HCT116 (cell line): Measurements from ENCODE around the gene NOP16. TPM values are rescaled to one million over a fixed set of nuclear protein-coding genes. Genes with fewer than 3 reads are reported as not detected.

Experiments used
- ATAC-seq: fragments of 200-7000 bp; cut with Tn5 transposase; 2 replicates; pipeline ENCODE4 v1.9.1; 2020; ENCODE audit warnings: mild to moderate bottlenecking, moderate library complexity
- BruUV-seq: library from RNA; stranded (reverse); fragments of 400-500 nt; replicated peaks from 2 replicates; lab custom pipeline; 2021; lab: Mats Ljungman, UMichigan
- CTCF ChIA-PET: fragments of 300-600 bp; sonication (Branson Sonifier 250); formaldehyde crosslinking; loops from one replicate; lab custom pipeline; 2021; ENCODE audit warnings: antibody characterized with exemption; lab: Charles Lee
- POLR2A ChIA-PET: fragments of 300-600, 350-600 bp; sonication (Branson Sonifier 250); formaldehyde crosslinking; loops from one replicate; lab custom pipeline; 2021; ENCODE audit warnings: antibody characterized with exemption; lab: Charles Lee
- RAD21 ChIA-PET, 2 experiments: fragments of 300-600 bp; sonication (Branson Sonifier 250); formaldehyde crosslinking; loops; one replicate each; lab custom pipeline; 2023; ENCODE audit warnings: low total read pairs in 2 of 2; ENCODE audit not compliant: uncharacterized antibody in 2 of 2, unreplicated experiment in 2 of 2, low non-redundant PET in 1 of 2; lab: Charles Lee
- DNase-seq: peaks from one replicate; pipeline ENCODE4 v3.0.0-alpha.2; 2010; ENCODE audit warnings: low read depth, low spot score
- H2AFZ ChIP-seq: fragments of 200-600 bp; shearing (Covaris generic), sonication (generic); 2 replicates; pipeline ENCODE4 v1.6.1; 2017; ENCODE audit warnings: low read depth, mixed run types, mixed read lengths, antibody characterized with exemption, low read length; ENCODE audit not compliant: poor library complexity, severe bottlenecking
- H3K27ac ChIP-seq: 2 replicates; pipeline ENCODE4 v1.5.1; 2012; ENCODE audit warnings: low read depth, low read length
- H3K27me3 ChIP-seq: fragments of 200-600 bp; sonication (generic); 2 replicates; pipeline ENCODE4 v1.6.1; 2016; ENCODE audit warnings: mixed run types, low read length, mixed read lengths; ENCODE audit not compliant: insufficient read depth
- H3K36me3 ChIP-seq, 2 experiments: fragments of 200-500 bp in 1 of 2; fragments of 200-600 bp in 1 of 2; sonication (Bioruptor generic) in 1 of 2; sonication (generic) in 1 of 2; 2 replicates each; pipeline versions ENCODE4 v1.5.1 to v1.6.1; 2014 to 2016; ENCODE audit warnings: low read length in 2 of 2, inconsistent platforms in 1 of 2, mixed read lengths in 1 of 2, mixed run types in 1 of 2; ENCODE audit not compliant: insufficient read depth in 2 of 2, control insufficient read depth in 1 of 2
- H3K4me1 ChIP-seq, 2 experiments: fragments of 200-600 bp in 1 of 2; sonication (generic) in 1 of 2; 2 replicates each; pipeline versions ENCODE4 v1.5.1 to v1.6.1; 2012 to 2017; ENCODE audit warnings: low read length in 2 of 2, inconsistent platforms in 1 of 2, mild to moderate bottlenecking in 1 of 2, mixed read lengths in 1 of 2, mixed run types in 1 of 2, moderate library complexity in 1 of 2; ENCODE audit not compliant: insufficient read depth in 2 of 2, control insufficient read depth in 1 of 2
- H3K4me2 ChIP-seq: fragments of 200-600 bp; sonication (generic); 2 replicates; pipeline ENCODE4 v1.6.1; 2017; ENCODE audit warnings: mixed run types, low read length, mixed read lengths
- H3K4me3 ChIP-seq, 2 experiments: fragments of 200-600 bp in 1 of 2; sonication (generic) in 1 of 2; replicated peaks in 1 of 2; 2 replicates each; pipeline ENCODE4 v1.5.1; 2011 to 2016; ENCODE audit warnings: low read length in 2 of 2, control low read depth in 1 of 2, low read depth in 1 of 2, mild to moderate bottlenecking in 1 of 2, mixed read lengths in 1 of 2, mixed run types in 1 of 2
- H3K79me2 ChIP-seq: fragments of 200-600 bp; sonication (generic); 2 replicates; pipeline ENCODE4 v1.6.1; 2017; ENCODE audit warnings: mild to moderate bottlenecking, mixed run types, low read length, moderate library complexity, mixed read lengths; ENCODE audit not compliant: insufficient read depth
- H3K9ac ChIP-seq: fragments of 200-600 bp; sonication (generic); 2 replicates; pipeline ENCODE4 v1.6.1; 2016; ENCODE audit warnings: low read length, mixed read lengths
- H3K9me2 ChIP-seq: fragments of 200-600 bp; sonication (generic), shearing (Covaris generic); 2 replicates; pipeline ENCODE4 v1.6.1; 2017; ENCODE audit warnings: mixed run types, mild to moderate bottlenecking, moderate library complexity; ENCODE audit not compliant: insufficient read depth
- H3K9me3 ChIP-seq, 2 experiments: fragments of 200-500 bp in 1 of 2; fragments of 200-600 bp in 1 of 2; sonication (Bioruptor generic) in 1 of 2; sonication (generic) in 1 of 2; 2 replicates each; pipeline ENCODE4 v1.6.1; 2014 to 2017; ENCODE audit warnings: low read length in 2 of 2, mixed read lengths in 2 of 2, inconsistent platforms in 1 of 2, low read depth in 1 of 2, mild to moderate bottlenecking in 1 of 2, mixed run types in 1 of 2, moderate library complexity in 1 of 2; ENCODE audit not compliant: control insufficient read depth in 1 of 2, insufficient read depth in 1 of 2
- H4K20me1 ChIP-seq: fragments of 200-600 bp; sonication (generic), shearing (Covaris generic); 2 replicates; pipeline ENCODE4 v1.6.1; 2017; ENCODE audit warnings: mixed run types, mild to moderate bottlenecking, moderate library complexity; ENCODE audit not compliant: insufficient read depth
- CBX3 ChIP-seq: IDR thresholded peaks from 2 replicates; pipeline ENCODE4 v1.6.1; 2012; ENCODE audit warnings: low read depth
- CEBPB ChIP-seq: IDR thresholded peaks from 2 replicates; pipeline ENCODE4 v1.6.1; 2012; ENCODE audit warnings: low read depth
- CTCF ChIP-seq, 3 experiments: fragments of 200-600 bp in 1 of 3; sonication (generic) in 1 of 3; IDR thresholded peaks in 2 of 3; conservative IDR thresholded peaks in 1 of 3; 2 replicates each; pipeline ENCODE4 v1.5.1; 2012 to 2017; ENCODE audit warnings: low read depth in 2 of 3, low read length in 2 of 3, antibody characterized with exemption in 1 of 3, borderline replicate concordance in 1 of 3, control low read depth in 1 of 3, mild to moderate bottlenecking in 1 of 3, mixed read lengths in 1 of 3, mixed run types in 1 of 3, moderate library complexity in 1 of 3; ENCODE audit not compliant: insufficient read depth in 1 of 3
- EGR1 ChIP-seq: IDR thresholded peaks from 2 replicates; pipeline ENCODE4 v1.6.1; 2012; ENCODE audit warnings: low read depth
- EZH2phosphoT487 ChIP-seq: fragments of 200-600 bp; IDR thresholded peaks from 2 replicates; pipeline ENCODE4 v1.6.1; 2018; ENCODE audit warnings: antibody characterized with exemption, borderline replicate concordance
- JUND ChIP-seq: IDR thresholded peaks from 2 replicates; pipeline ENCODE4 v1.6.1; 2012
- POLR2AphosphoS5 ChIP-seq: IDR thresholded peaks from 2 replicates; pipeline ENCODE4 v1.6.1; 2011; ENCODE audit warnings: mild to moderate bottlenecking, low read depth, low read length, moderate library complexity
- RAD21 ChIP-seq: IDR thresholded peaks from 2 replicates; pipeline ENCODE4 v1.6.1; 2012; ENCODE audit warnings: low read depth, mild to moderate bottlenecking
- TCF7L2 ChIP-seq: IDR thresholded peaks from 2 replicates; pipeline ENCODE4 v1.7.0; 2011; ENCODE audit warnings: borderline replicate concordance, inconsistent platforms; ENCODE audit not compliant: insufficient read depth, insufficient read length; ENCODE audit errors: extremely low read depth
- ZBTB33 ChIP-seq: IDR thresholded peaks from 2 replicates; pipeline ENCODE4 v1.6.1; 2011; ENCODE audit warnings: mild to moderate bottlenecking, low read length, moderate library complexity; ENCODE audit not compliant: insufficient replicate concordance; ENCODE audit errors: extremely low read depth
- intact Hi-C: fragments of 100-400 bp; cut with micrococcal nuclease; formaldehyde crosslinking; loops from 2 replicates; pipeline ENCODE4 v1.10.0; 2022
- total RNA-seq: library from RNA; stranded (reverse); gene quantifications from one replicate; pipeline ENCODE4 v1.2.1, GENCODE V29; 2021; ENCODE audit not compliant: unreplicated experiment

Gene NOP16
- total RNA-seq, 1 experiment from 2014 or later = 67.1 TPM

- no peak overlapping the region for H3K4me3 ChIP-seq
- H3K79me2 ChIP-seq = no peaks in the 10 kb centered on the region
- ChIA-PET POLR2A (no interaction called here), RAD21 (interaction anchor here in 1 of 2 experiments (0.6 kb wide), 1 partner anchor 14 kb away, joined by 4 read pairs; no protein-coding TSS in a partner anchor), CTCF (no interaction called here)
- H3K9me3 ChIP-seq = peaks cover 0 to 3% of the 10 kb centered on the region in 2 experiments; a peak in 1 of 4 replicates
- H3K36me3 ChIP-seq = no peaks in the 10 kb centered on the region
- no peak overlapping the region for H3K27ac ChIP-seq
- DNase-seq (no peak), ATAC-seq (no peak)
- no peak overlapping the region for H3K4me2 ChIP-seq
- no peak for TF ChIP-seq EZH2phosphoT487
- TF ChIP-seq TCF7L2 = no peak
- TF ChIP-seq JUND = no peak
- TF ChIP-seq POLR2AphosphoS5 = no peak
- TF ChIP-seq CBX3 = no peak
- no peak for TF ChIP-seq RAD21
- TF ChIP-seq ZBTB33 = no peak
- TF ChIP-seq CTCF (IDR thresholded peaks at IDR 0.05 in 2 of 3, conservative IDR thresholded peaks at IDR 0.05 in 1 of 3; ENCODE audit: borderline replicate concordance in 1 of 3, insufficient read depth in 1 of 3, low read depth in 2 of 3, low read length in 2 of 3) = no peak
- no peak for TF ChIP-seq CEBPB
- no peak for TF ChIP-seq EGR1
- peaks cover 0 to 13% of the 10 kb centered on the region in 2 experiments; a peak in 2 of 4 replicates for H3K4me1 ChIP-seq
- no peaks in the 10 kb centered on the region for H3K9me2 ChIP-seq
- H2AFZ ChIP-seq = no peak overlapping the region
- BruUV-seq = no TSS peak
- H4K20me1 ChIP-seq = no peaks in the 10 kb centered on the region
- intact Hi-C loops = no loop called here
- no peaks in the 10 kb centered on the region for H3K27me3 ChIP-seq
- no peak overlapping the region for H3K9ac ChIP-seq
These were observed 36.7 kb upstream of the NOP16 start for GRCh38 chr5:176425138-176425537.
